Pancreas (tissue), 10 donors: ENCODE measurements around the gene SLC7A8. TPM values are rescaled to one million over a fixed set of nuclear protein-coding genes. Genes with fewer than 3 reads are reported as not detected.
A peak's percentile ranks its signal among the peaks of the same experiment; 100 is the strongest.

Source experiments
- ATAC-seq, 4 donors: fragments of 200-7000 bp; cut with Tn5 transposase; one replicate each; pipeline versions ENCODE4 v1.8.0 to v1.9.1; 2020; ENCODE audit warnings: mild to moderate bottlenecking in 4 of 4, moderate library complexity in 4 of 4
- DNase-seq, 6 donors: peaks; one replicate each; pipeline ENCODE4 v3.0.0-alpha.2; 2020
- FAIRE-seq: peaks from 2 replicates; lab custom pipeline; 2012; peaks lifted over from hg19 to GRCh38; lab: Jason Lieb, UNC
- H3K27ac ChIP-seq, 4 donors: fragments of 200-600 bp; sonication (generic); 1 replicate in 3 of 4; 2 replicates in 1 of 4; pipeline versions ENCODE4 v1.5.0 to v1.8.0; 2020
- H3K27me3 ChIP-seq, 4 donors: fragments of 200-600 bp; one replicate each; pipeline ENCODE4 v1.8.0; 2021
- H3K36me3 ChIP-seq, 3 donors: fragments of 200-600 bp; sonication (generic) in 1 of 3; one replicate each; pipeline versions ENCODE4 v1.5.0 to v1.8.0; 2020 to 2021
- H3K4me1 ChIP-seq, 3 donors: fragments of 200-600 bp; one replicate each; pipeline ENCODE4 v1.8.0; 2021
- H3K4me3 ChIP-seq, 4 donors: fragments of 200-600 bp; sonication (generic) in 2 of 4; one replicate each; pipeline versions ENCODE4 v1.5.0 to v1.8.0; 2020 to 2021
- H3K9me3 ChIP-seq, 4 donors: fragments of 200-600 bp; one replicate each; pipeline ENCODE4 v1.8.0; 2021
- WGBS, 2 donors: extraction: QIAGEN DNeasy Blood & Tissue Kit; methylation state at CpG; one replicate each; pipeline ENCODE4 v1.1.7; 2013; 5-methylcytosine and 5-hydroxymethylcytosine counted together
- intact Hi-C, 3 donors: fragments of 100-400 bp; cut with DNase I; formaldehyde crosslinking; loops; one replicate each; pipeline versions ENCODE4 v1.11.1 to v1.14.2; 2022
- polyA plus RNA-seq, 2 donors: library from polyadenylated mRNA; stranded (reverse); fragments of 200-250 nt; gene quantifications; one replicate each; pipeline ENCODE4 v1.2.3, GENCODE V29; 2013
- total RNA-seq, 6 donors: library from RNA; stranded (reverse); fragmentation: NEBNext Ultra II Directional in 4 of 6; extraction: Animal tissue kit (Norgen Biotek cat#: 25700) in 4 of 6; gene quantifications; one replicate each; pipeline versions ENCODE4 v1.2.1 to v1.2.4, GENCODE V29; 2021 to 2023
- TF ChIP-seq, protein P1 (sequence below), 4 donors: fragments of 200-600 bp; sonication (generic) in 3 of 4; IDR thresholded peaks; one replicate each; pipeline versions ENCODE4 v1.5.0 to v1.8.0; 2021; ENCODE audit warnings: antibody characterized with exemption in 4 of 4
- donor health status: healthy with polysubstance abuse.
- donor health status: DM: no; HTN: no; CAD: no; lungs with moderate emphysema.
- donor health status: DM: no; HTN: no; CAD: no.
- donor health status: control.
- donor health status: control.
- donor health status: Bipolar disorder and iron deficiency.
- donor health status: DM: yes; HTN: yes; CAD: no.
- donor health status: DM: no; HTN: no; CAD: no.
- donor health status: DM: no; HTN: no; CAD: no.
- donor health status: DM: yes; HTN: yes; CAD: no.

The SLC7A8 gene
- total and polyA plus RNA-seq, 8 donors = 11.5 to 70.8 (median 30.5) TPM

- TF ChIP-seq, protein P1, sequence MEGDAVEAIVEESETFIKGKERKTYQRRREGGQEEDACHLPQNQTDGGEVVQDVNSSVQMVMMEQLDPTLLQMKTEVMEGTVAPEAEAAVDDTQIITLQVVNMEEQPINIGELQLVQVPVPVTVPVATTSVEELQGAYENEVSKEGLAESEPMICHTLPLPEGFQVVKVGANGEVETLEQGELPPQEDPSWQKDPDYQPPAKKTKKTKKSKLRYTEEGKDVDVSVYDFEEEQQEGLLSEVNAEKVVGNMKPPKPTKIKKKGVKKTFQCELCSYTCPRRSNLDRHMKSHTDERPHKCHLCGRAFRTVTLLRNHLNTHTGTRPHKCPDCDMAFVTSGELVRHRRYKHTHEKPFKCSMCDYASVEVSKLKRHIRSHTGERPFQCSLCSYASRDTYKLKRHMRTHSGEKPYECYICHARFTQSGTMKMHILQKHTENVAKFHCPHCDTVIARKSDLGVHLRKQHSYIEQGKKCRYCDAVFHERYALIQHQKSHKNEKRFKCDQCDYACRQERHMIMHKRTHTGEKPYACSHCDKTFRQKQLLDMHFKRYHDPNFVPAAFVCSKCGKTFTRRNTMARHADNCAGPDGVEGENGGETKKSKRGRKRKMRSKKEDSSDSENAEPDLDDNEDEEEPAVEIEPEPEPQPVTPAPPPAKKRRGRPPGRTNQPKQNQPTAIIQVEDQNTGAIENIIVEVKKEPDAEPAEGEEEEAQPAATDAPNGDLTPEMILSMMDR (IDR thresholded peaks at IDR 0.05) = no peak
- no peak for FAIRE-seq
- ATAC-seq = no peak
- no peaks in the 10 kb centered on the region for H3K27me3 ChIP-seq
- DNase-seq = no peak
- 41 to 63% methylated on average over 2 of the region's 2 CpGs for WGBS, 2 donors
- peak overlapping the region in 2 of 4 donors; percentile 60 to 80 for H3K4me3 ChIP-seq
- H3K36me3 ChIP-seq = peaks cover 0 to 40% (median 18%) of the 10 kb centered on the region in 3 donors
- intact Hi-C loops = no loop called here
- peaks cover 5 to 21% (median 18%) of the 10 kb centered on the region in 3 donors for H3K4me1 ChIP-seq
- no peak overlapping the region for H3K27ac ChIP-seq
- no peaks in the 10 kb centered on the region for H3K9me3 ChIP-seq
Observed at GRCh38 chr14:23093526-23093925, 89.9 kb downstream of the SLC7A8 start.

DNA sequence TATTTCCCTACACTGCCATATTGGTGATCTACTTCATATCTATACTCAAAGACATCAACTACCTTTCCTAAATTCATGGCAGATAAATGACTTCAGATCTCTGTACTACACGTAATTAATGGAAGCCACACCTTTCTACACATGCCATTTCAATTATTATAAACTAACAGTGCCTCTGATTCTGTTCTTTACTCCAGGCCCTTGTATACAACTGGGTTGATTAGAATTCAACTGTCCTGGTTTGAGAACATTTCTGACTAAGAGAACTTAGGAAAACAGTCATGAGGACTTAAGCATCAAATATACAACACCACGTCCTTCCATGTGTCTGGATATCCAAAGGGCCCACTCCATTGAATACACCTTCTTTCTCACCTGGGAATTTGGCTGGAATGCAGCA, 90.4 kb downstream of the SLC7A8 start:
- peaks cover 5 to 21% (median 18%) of the 10 kb centered on the region in 3 donors for H3K4me1 ChIP-seq
- intact Hi-C loops = no loop called here
- H3K4me3 ChIP-seq = no peak overlapping the region
- no peaks in the 10 kb centered on the region for H3K27me3 ChIP-seq
- no peaks in the 10 kb centered on the region for H3K9me3 ChIP-seq
- no peak for DNase-seq
- ATAC-seq = no peak
- peaks cover 0 to 36% (median 18%) of the 10 kb centered on the region in 3 donors for H3K36me3 ChIP-seq
- WGBS, 2 donors = 65 to 70% methylated on average over 2 of the region's 2 CpGs
- no peak overlapping the region for H3K27ac ChIP-seq
- TF ChIP-seq, protein P1 (IDR thresholded peaks at IDR 0.05) = no peak
- no peak for FAIRE-seq

GRCh38 chr14:23091294-23092225, 91.9 kb downstream of the SLC7A8 start:
- intact Hi-C loops = no loop called here
- H3K36me3 ChIP-seq = peaks cover 0 to 41% (median 18%) of the 10 kb centered on the region in 3 donors
- no peak overlapping the region for H3K4me3 ChIP-seq
- FAIRE-seq (no peak), DNase-seq (no peak), ATAC-seq (no peak)
- H3K9me3 ChIP-seq = no peaks in the 10 kb centered on the region
- no peaks in the 10 kb centered on the region for H3K27me3 ChIP-seq
- 80 to 91% methylated on average over 10 to 12 of the region's 12 CpGs for whole genome bisulfite sequencing, 2 donors
- H3K4me1 ChIP-seq = peaks cover 2 to 17% (median 15%) of the 10 kb centered on the region in 3 donors
- TF ChIP-seq, protein P1 (IDR thresholded peaks at IDR 0.05) = no peak
- no peak overlapping the region for H3K27ac ChIP-seq

- H3K27ac ChIP-seq = no peak overlapping the region
- TF ChIP-seq, protein P1 (IDR thresholded peaks at IDR 0.05) = no peak
- FAIRE-seq (no peak), ATAC-seq (no peak), DNase-seq (no peak)
- 82% methylated on average over 4 of the region's 4 CpGs for WGBS, 2 donors
- H3K4me1 ChIP-seq = peaks cover 0 to 15% (median 15%) of the 10 kb centered on the region in 3 donors
- intact Hi-C loops = no loop called here
- H3K4me3 ChIP-seq = no peak overlapping the region
- no peaks in the 10 kb centered on the region for H3K9me3 ChIP-seq
- H3K36me3 ChIP-seq = peaks cover 0 to 53% (median 21%) of the 10 kb centered on the region in 3 donors
- no peaks in the 10 kb centered on the region for H3K27me3 ChIP-seq
Observed at GRCh38 chr14:23090254-23090636, 93.2 kb downstream of the SLC7A8 start.
